Measurements from ENCODE around the gene GIT1.

GIT1 gene

GRCh38 chr17:29594519-29595090, 5.2 kb upstream of the GIT1 start:
- no peak for DNase-seq (ENCODE audit: low spot score)

GRCh38 chr17:29593591-29594518, 4.4 kb upstream of the GIT1 start:
- DNase-seq (ENCODE audit: low spot score) = no peak

- no peak for DNase-seq (ENCODE audit: low spot score)
Observed at GRCh38 chr17:29592850-29593551, 3.6 kb upstream of the GIT1 start, which contains the start of gene ANKRD13B. ANKRD13B (plus strand) TSS chr17:29593132; CDS start chr17:29593622, 490 bp downstream.

GRCh38 chr17:29591737-29592608, 2.5 kb upstream of the GIT1 start:
- DNase-seq (ENCODE audit: low spot score) = peak; percentile 89

GRCh38 chr17:29591146-29591736, 1.8 kb upstream of the GIT1 start:
- no peak for DNase-seq (ENCODE audit: low spot score)

- DNase-seq (ENCODE audit: low spot score) = peak; percentile 61
Observed at GRCh38 chr17:29590411-29591145, 1.1 kb upstream of the GIT1 start.

GRCh38 chr17:29588562-29589411, 661 bp downstream of the GIT1 start:
- no peak for DNase-seq (ENCODE audit: low spot score)

- DNase-seq (ENCODE audit: low spot score) = no peak
Observed at GRCh38 chr17:29588017-29588561, 1.4 kb downstream of the GIT1 start.

GRCh38 chr17:29587591-29587990, 1.9 kb downstream of the GIT1 start:
- no peak for DNase-seq (ENCODE audit: low spot score)

GRCh38 chr17:29586676-29587469, 2.6 kb downstream of the GIT1 start:
- DNase-seq (ENCODE audit: low spot score) = no peak

GRCh38 chr17:29585080-29585751, 4.2 kb downstream of the GIT1 start:
- DNase-seq (ENCODE audit: low spot score) = no peak

- DNase-seq (ENCODE audit: low spot score) = no peak
Observed at GRCh38 chr17:29584452-29585079, 4.9 kb downstream of the GIT1 start.

- DNase-seq (ENCODE audit: low spot score) = no peak
Observed at GRCh38 chr17:29583324-29584248, 5.9 kb downstream of the GIT1 start.

GRCh38 chr17:29582772-29583171, 6.7 kb downstream of the GIT1 start:
- no peak for DNase-seq (ENCODE audit: low spot score)

GRCh38 chr17:29582254-29582765, 7.1 kb downstream of the GIT1 start:
- no peak for DNase-seq (ENCODE audit: low spot score)

- no peak for DNase-seq (ENCODE audit: low spot score)
Observed at GRCh38 chr17:29581583-29582253, 7.7 kb downstream of the GIT1 start.

Data from AG08395 (cell line).